HepG2 (cell line): ENCODE results near the gene MNDA. TPM values are rescaled to one million over a fixed set of nuclear protein-coding genes. Genes with fewer than 3 reads are reported as not detected.

ENCODE experiments used
- BRCA1 ChIP-seq: sonication (generic); formaldehyde crosslinking; IDR thresholded peaks from 2 replicates; pipeline ENCODE4 v1.4.0; 2020; ENCODE audit warnings: missing genetic modification reagents
- CREM ChIP-seq, 2 experiments: sonication (generic) in 1 of 2; formaldehyde crosslinking in 1 of 2; IDR thresholded peaks; 2 replicates each; pipeline versions ENCODE4 v1.4.0 to v1.6.1; 2016 to 2020; ENCODE audit warnings: antibody characterized with exemption in 1 of 2, mild to moderate bottlenecking in 1 of 2, missing genetic modification reagents in 1 of 2
- DBP ChIP-seq: sonication (generic); formaldehyde crosslinking; IDR thresholded peaks from 2 replicates; pipeline ENCODE4 v1.4.0; 2020; ENCODE audit warnings: missing genetic modification reagents; ENCODE audit errors: not compliant biosample characterization
- PRDM15 ChIP-seq: sonication (generic); formaldehyde crosslinking; IDR thresholded peaks from 2 replicates; pipeline ENCODE4 v1.4.0; 2020; ENCODE audit warnings: missing genetic modification reagents
- RNF219 ChIP-seq: sonication (generic); formaldehyde crosslinking; IDR thresholded peaks from 2 replicates; pipeline ENCODE4 v1.5.0; 2020; ENCODE audit warnings: mild to moderate bottlenecking, missing genetic modification reagents
- ZFP36L1 ChIP-seq: sonication (generic); formaldehyde crosslinking; IDR thresholded peaks from 2 replicates; pipeline ENCODE4 v1.8.0; 2022; ENCODE audit warnings: mild to moderate bottlenecking, missing genetic modification reagents, moderate library complexity
- ZNF180 ChIP-seq: sonication (generic); formaldehyde crosslinking; IDR thresholded peaks from 2 replicates; pipeline ENCODE4 v1.4.0; 2020; ENCODE audit warnings: low read depth, missing genetic modification reagents, borderline replicate concordance
- ZNF574 ChIP-seq: sonication (generic); formaldehyde crosslinking; IDR thresholded peaks from 2 replicates; pipeline ENCODE4 v1.4.0; 2020; ENCODE audit warnings: missing genetic modification reagents
- ZNF589 ChIP-seq: sonication (generic); formaldehyde crosslinking; conservative IDR thresholded peaks from 2 replicates; pipeline ENCODE4 v1.8.0; 2022; ENCODE audit warnings: mild to moderate bottlenecking, moderate library complexity, missing genetic modification reagents
- ZNF761 ChIP-seq: sonication (generic); formaldehyde crosslinking; conservative IDR thresholded peaks from 2 replicates; pipeline ENCODE4 v1.4.0; 2020; ENCODE audit warnings: mild to moderate bottlenecking, missing genetic modification reagents
- ZNF850 ChIP-seq: sonication (generic); formaldehyde crosslinking; conservative IDR thresholded peaks from 2 replicates; pipeline ENCODE4 v1.9.0; 2021; ENCODE audit warnings: mild to moderate bottlenecking, missing genetic modification reagents
- polyA plus RNA-seq, 8 experiments: library from polyadenylated mRNA; depleted of rRNA in 3 of 8; stranded (reverse) in 7 of 8; unstranded in 1 of 8; fragments of >200 nt; fragmentation: Illumina TruSeq in 4 of 8; extraction: Trizol in 4 of 8; gene quantifications; 2 replicates each; pipeline versions ENCODE4 v1.2.1 to v1.2.3, GENCODE V29; 2011 to 2016; ENCODE audit warnings: low read depth in 4 of 8, missing spikeins in 1 of 8, mixed read lengths in 1 of 8; ENCODE audit not compliant: insufficient read depth in 1 of 8
- total RNA-seq, 5 experiments: library from RNA; depleted of rRNA; stranded (reverse); fragments of >200 nt; fragmentation: Illumina TruSeq; extraction: Trizol; gene quantifications; 2 replicates each; pipeline ENCODE4 v1.2.3, GENCODE V29; 2016; ENCODE audit warnings: low read depth in 1 of 5
- TF ChIP-seq, protein P1 (sequence below): sonication (generic); formaldehyde crosslinking; IDR thresholded peaks from 2 replicates; pipeline ENCODE4 v1.4.0; 2020; ENCODE audit warnings: missing genetic modification reagents, borderline replicate concordance
- TF ChIP-seq, protein P2 (sequence below): sonication (generic); formaldehyde crosslinking; IDR thresholded peaks from 2 replicates; pipeline ENCODE4 v1.5.0; 2020; ENCODE audit warnings: missing genetic modification reagents

The MNDA gene
- total and polyA plus RNA-seq, 2 of the 13 experiments (the other 11 are each of a cell fraction or from before 2014, with no cell fraction given) = not detected

- TF ChIP-seq ZNF574 (CRISPR knock-in tag) (no peak), ZNF180 (CRISPR knock-in tag) (no peak), DBP (CRISPR knock-in tag) (no peak), ZNF761 (CRISPR knock-in tag) (no peak), RNF219 (no peak), BRCA1 (no peak), ZFP36L1 (CRISPR knock-in tag) (no peak), CREM (IDR thresholded peaks at IDR 0.05) (no peak), CREM (CRISPR knock-in tag; IDR thresholded peaks at IDR 0.05) (no peak), ZNF850 (no peak), ZNF589 (CRISPR knock-in tag) (no peak), PRDM15 (CRISPR knock-in tag) (no peak)
- TF ChIP-seq, protein P1, sequence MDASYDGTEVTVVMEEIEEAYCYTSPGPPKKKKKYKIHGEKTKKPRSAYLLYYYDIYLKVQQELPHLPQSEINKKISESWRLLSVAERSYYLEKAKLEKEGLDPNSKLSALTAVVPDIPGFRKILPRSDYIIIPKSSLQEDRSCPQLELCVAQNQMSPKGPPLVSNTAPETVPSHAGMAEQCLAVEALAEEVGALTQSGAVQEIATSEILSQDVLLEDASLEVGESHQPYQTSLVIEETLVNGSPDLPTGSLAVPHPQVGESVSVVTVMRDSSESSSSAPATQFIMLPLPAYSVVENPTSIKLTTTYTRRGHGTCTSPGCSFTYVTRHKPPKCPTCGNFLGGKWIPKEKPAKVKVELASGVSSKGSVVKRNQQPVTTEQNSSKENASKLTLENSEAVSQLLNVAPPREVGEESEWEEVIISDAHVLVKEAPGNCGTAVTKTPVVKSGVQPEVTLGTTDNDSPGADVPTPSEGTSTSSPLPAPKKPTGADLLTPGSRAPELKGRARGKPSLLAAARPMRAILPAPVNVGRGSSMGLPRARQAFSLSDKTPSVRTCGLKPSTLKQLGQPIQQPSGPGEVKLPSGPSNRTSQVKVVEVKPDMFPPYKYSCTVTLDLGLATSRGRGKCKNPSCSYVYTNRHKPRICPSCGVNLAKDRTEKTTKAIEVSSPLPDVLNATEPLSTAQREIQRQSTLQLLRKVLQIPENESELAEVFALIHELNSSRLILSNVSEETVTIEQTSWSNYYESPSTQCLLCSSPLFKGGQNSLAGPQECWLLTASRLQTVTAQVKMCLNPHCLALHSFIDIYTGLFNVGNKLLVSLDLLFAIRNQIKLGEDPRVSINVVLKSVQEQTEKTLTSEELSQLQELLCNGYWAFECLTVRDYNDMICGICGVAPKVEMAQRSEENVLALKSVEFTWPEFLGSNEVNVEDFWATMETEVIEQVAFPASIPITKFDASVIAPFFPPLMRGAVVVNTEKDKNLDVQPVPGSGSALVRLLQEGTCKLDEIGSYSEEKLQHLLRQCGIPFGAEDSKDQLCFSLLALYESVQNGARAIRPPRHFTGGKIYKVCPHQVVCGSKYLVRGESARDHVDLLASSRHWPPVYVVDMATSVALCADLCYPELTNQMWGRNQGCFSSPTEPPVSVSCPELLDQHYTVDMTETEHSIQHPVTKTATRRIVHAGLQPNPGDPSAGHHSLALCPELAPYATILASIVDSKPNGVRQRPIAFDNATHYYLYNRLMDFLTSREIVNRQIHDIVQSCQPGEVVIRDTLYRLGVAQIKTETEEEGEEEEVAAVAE = no peak
- TF ChIP-seq, protein P2, sequence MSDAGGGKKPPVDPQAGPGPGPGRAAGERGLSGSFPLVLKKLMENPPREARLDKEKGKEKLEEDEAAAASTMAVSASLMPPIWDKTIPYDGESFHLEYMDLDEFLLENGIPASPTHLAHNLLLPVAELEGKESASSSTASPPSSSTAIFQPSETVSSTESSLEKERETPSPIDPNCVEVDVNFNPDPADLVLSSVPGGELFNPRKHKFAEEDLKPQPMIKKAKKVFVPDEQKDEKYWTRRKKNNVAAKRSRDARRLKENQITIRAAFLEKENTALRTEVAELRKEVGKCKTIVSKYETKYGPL (CRISPR knock-in tag) = no peak
Measured at GRCh38 chr1:158799689-158800088, 31.5 kb upstream of the MNDA start (continued).
